ENCODE results near the gene DPH2. TPM values are rescaled to one million over a fixed set of nuclear protein-coding genes. Genes with fewer than 3 reads are reported as not detected.

The DPH2 gene
- total RNA-seq, 1 donor from 2014 or later, result 25.3 TPM

GRCh38 chr1:44002165-44002564, 32.4 kb downstream of the DPH2 start:
- H3K27me3 Mint-ChIP-seq (ENCODE audit: unreplicated experiment), result peaks cover 4% of the 10 kb centered on the region
- no peaks in the 10 kb centered on the region for H3K36me3 Mint-ChIP-seq (ENCODE audit: unreplicated experiment)
- no peak for DNase-seq
- H3K4me3 Mint-ChIP-seq (ENCODE audit: unreplicated experiment), result no peak overlapping the region
- TF ChIP-seq, protein P1, sequence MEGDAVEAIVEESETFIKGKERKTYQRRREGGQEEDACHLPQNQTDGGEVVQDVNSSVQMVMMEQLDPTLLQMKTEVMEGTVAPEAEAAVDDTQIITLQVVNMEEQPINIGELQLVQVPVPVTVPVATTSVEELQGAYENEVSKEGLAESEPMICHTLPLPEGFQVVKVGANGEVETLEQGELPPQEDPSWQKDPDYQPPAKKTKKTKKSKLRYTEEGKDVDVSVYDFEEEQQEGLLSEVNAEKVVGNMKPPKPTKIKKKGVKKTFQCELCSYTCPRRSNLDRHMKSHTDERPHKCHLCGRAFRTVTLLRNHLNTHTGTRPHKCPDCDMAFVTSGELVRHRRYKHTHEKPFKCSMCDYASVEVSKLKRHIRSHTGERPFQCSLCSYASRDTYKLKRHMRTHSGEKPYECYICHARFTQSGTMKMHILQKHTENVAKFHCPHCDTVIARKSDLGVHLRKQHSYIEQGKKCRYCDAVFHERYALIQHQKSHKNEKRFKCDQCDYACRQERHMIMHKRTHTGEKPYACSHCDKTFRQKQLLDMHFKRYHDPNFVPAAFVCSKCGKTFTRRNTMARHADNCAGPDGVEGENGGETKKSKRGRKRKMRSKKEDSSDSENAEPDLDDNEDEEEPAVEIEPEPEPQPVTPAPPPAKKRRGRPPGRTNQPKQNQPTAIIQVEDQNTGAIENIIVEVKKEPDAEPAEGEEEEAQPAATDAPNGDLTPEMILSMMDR (IDR thresholded peaks at IDR 0.05; ENCODE audit: partially characterized antibody, unreplicated experiment), result no peak
- H3K9me3 Mint-ChIP-seq (ENCODE audit: unreplicated experiment), result peaks cover 1% of the 10 kb centered on the region
- no peak overlapping the region for H3K27ac Mint-ChIP-seq (ENCODE audit: unreplicated experiment)
- H3K4me1 Mint-ChIP-seq (ENCODE audit: low read depth, unreplicated experiment), result peaks cover 2% of the 10 kb centered on the region

GRCh38 chr1:44002606-44003157, 32.9 kb downstream of the DPH2 start:
- no peak overlapping the region for H3K27ac Mint-ChIP-seq (ENCODE audit: unreplicated experiment)
- H3K36me3 Mint-ChIP-seq (ENCODE audit: unreplicated experiment), result no peaks in the 10 kb centered on the region
- H3K4me3 Mint-ChIP-seq (ENCODE audit: unreplicated experiment), result no peak overlapping the region
- TF ChIP-seq, protein P1 (IDR thresholded peaks at IDR 0.05; ENCODE audit: partially characterized antibody, unreplicated experiment), result peak; percentile 57
- H3K4me1 Mint-ChIP-seq (ENCODE audit: low read depth, unreplicated experiment), result peaks cover 2% of the 10 kb centered on the region
- H3K27me3 Mint-ChIP-seq (ENCODE audit: unreplicated experiment), result peaks cover 4% of the 10 kb centered on the region
- no peak for DNase-seq
- peaks cover 1% of the 10 kb centered on the region for H3K9me3 Mint-ChIP-seq (ENCODE audit: unreplicated experiment)

DNA sequence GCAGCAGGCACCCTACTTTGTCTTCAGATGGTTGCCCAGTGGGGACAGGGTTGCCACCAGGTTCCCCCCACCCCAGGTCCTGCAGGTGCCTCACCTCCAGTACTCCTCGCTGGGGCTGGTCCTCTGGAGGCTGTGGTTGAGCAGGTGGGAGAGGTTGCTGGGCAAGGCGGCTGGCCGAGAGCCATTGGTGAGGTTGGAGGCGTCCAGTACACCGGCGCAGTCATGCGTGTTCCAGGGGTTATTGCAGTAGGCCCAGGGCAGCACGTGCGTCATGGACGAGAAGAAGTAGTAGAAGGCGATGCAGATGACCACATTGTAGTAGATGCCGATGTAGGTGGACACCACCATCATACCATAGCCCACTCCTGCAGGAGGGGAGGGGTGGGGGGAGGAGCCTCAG, 38.4 kb downstream of the DPH2 start:
- Mint-ChIP-seq H3K4me3 (ENCODE audit: unreplicated experiment) (no peak overlapping the region), H3K36me3 (ENCODE audit: unreplicated experiment) (no peaks in the 10 kb centered on the region), H3K27me3 (ENCODE audit: unreplicated experiment) (peaks cover 4% of the 10 kb centered on the region), H3K27ac (ENCODE audit: unreplicated experiment) (no peak overlapping the region), H3K4me1 (ENCODE audit: low read depth, unreplicated experiment) (peaks cover 2% of the 10 kb centered on the region), H3K9me3 (ENCODE audit: unreplicated experiment) (no peaks in the 10 kb centered on the region)
- no peak for DNase-seq
- TF ChIP-seq, protein P1 (IDR thresholded peaks at IDR 0.05; ENCODE audit: partially characterized antibody, unreplicated experiment), result no peak

DNA sequence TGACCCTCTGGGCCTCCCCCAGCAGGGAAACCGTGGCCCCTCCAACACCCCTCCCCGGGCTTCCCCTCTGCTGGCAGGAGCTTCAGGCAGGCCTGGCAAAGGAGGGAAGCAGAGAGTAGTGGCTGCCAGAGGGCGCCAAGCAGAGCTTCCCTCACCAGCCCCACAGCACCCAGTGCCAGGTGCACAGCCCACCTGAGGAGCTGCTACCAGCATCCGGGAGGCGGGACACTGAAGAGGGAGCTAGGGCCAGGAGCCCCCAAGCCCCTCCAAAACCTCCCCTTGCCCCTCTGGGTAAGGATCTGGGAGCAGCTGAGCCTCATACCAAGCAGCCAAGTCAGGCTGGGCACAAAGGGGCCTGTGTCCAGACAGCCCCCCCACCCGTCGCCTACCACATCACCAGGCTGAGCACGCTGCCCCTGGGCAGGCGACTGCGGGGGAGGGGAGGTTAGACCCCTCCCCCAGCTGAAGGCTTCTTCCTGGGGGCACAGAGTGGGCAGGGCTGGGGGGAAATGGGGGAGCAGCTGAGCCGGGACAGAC, 41.2 kb downstream of the DPH2 start:
- H3K4me3 Mint-ChIP-seq (ENCODE audit: unreplicated experiment), result no peak overlapping the region
- DNase-seq, result no peak
- H3K36me3 Mint-ChIP-seq (ENCODE audit: unreplicated experiment), result no peaks in the 10 kb centered on the region
- no peaks in the 10 kb centered on the region for H3K4me1 Mint-ChIP-seq (ENCODE audit: low read depth, unreplicated experiment)
- no peaks in the 10 kb centered on the region for H3K9me3 Mint-ChIP-seq (ENCODE audit: unreplicated experiment)
- TF ChIP-seq, protein P1 (IDR thresholded peaks at IDR 0.05; ENCODE audit: partially characterized antibody, unreplicated experiment), result no peak
- H3K27ac Mint-ChIP-seq (ENCODE audit: unreplicated experiment), result no peak overlapping the region
- H3K27me3 Mint-ChIP-seq (ENCODE audit: unreplicated experiment), result peaks cover 4% of the 10 kb centered on the region

DNA sequence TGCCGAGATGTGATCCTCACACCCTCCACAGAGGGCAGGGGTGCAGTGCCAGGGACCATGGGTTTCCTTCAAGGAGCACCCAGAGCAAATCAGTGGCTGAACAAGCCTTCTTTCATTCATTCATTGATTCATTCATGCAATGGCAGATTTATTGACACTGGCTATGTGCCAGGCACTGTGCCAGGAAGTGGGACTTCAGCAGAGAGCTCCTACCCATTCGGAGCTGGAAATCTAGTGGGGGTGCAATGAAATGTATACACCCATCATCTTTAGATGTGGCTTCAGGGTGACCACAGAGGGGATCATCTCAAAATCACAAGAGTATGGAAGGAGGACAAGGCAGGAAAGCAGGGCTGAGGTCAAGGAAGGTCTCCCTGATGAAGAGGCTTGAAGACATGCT, 42.6 kb downstream of the DPH2 start:
- no peak for DNase-seq
- Mint-ChIP-seq H3K36me3 (ENCODE audit: unreplicated experiment) (no peaks in the 10 kb centered on the region), H3K9me3 (ENCODE audit: unreplicated experiment) (no peaks in the 10 kb centered on the region), H3K27ac (ENCODE audit: unreplicated experiment) (no peak overlapping the region), H3K27me3 (ENCODE audit: unreplicated experiment) (peaks cover 4% of the 10 kb centered on the region), H3K4me3 (ENCODE audit: unreplicated experiment) (no peak overlapping the region), H3K4me1 (ENCODE audit: low read depth, unreplicated experiment) (no peaks in the 10 kb centered on the region)
- TF ChIP-seq, protein P1 (IDR thresholded peaks at IDR 0.05; ENCODE audit: partially characterized antibody, unreplicated experiment), result no peak
